HEK293 (cell line): ENCODE results near the gene TP53BP2.

ENCODE experiments used
- CTCF ChIA-PET: fragments of 350-600 bp; formaldehyde crosslinking; extraction: SDS; loops from one replicate; lab custom pipeline; 2021; ENCODE audit warnings: antibody characterized with exemption; lab: Yijun Ruan, JAX
- POLR2A ChIA-PET: fragments of 300-600 bp; formaldehyde crosslinking; extraction: SDS; loops from one replicate; lab custom pipeline; 2020; ENCODE audit warnings: antibody characterized with exemption, inconsistent platforms; lab: Yijun Ruan, JAX
- H3K27ac ChIP-seq: fragments of 200-500 bp; sonication (Bioruptor generic); 2 replicates; pipeline ENCODE4 v1.5.1; 2014; ENCODE audit warnings: low read depth, low read length, control low read depth, inconsistent platforms; ENCODE audit errors: extremely low read depth
- H3K36me3 ChIP-seq, 2 experiments: fragments of 200-500 bp in 1 of 2; sonication (Bioruptor generic) in 1 of 2; 1 replicate in 1 of 2; 2 replicates in 1 of 2; pipeline ENCODE4 v1.5.1; 2014 to 2017; ENCODE audit warnings: inconsistent platforms in 2 of 2, low read length in 2 of 2; ENCODE audit not compliant: control insufficient read depth in 2 of 2, insufficient read depth in 1 of 2
- H3K4me1 ChIP-seq: fragments of 200-500 bp; sonication (Bioruptor generic); 2 replicates; pipeline ENCODE4 v1.5.1; 2014; ENCODE audit warnings: mild to moderate bottlenecking, low read length, inconsistent platforms; ENCODE audit not compliant: control insufficient read depth, insufficient read depth
- H3K4me3 ChIP-seq: 2 replicates; pipeline ENCODE4 v1.5.1; 2011; ENCODE audit warnings: low read depth, mild to moderate bottlenecking, control low read depth, low read length, moderate library complexity
- H3K9me3 ChIP-seq: fragments of 200-500 bp; sonication (Bioruptor generic); 2 replicates; pipeline ENCODE4 v1.5.1; 2014; ENCODE audit warnings: low read depth, low read length, inconsistent platforms; ENCODE audit not compliant: control insufficient read depth, insufficient read depth
- SP7 ChIP-seq: fragments of 450-650 bp; formaldehyde crosslinking; IDR thresholded peaks from 2 replicates; pipeline ENCODE4 v1.5.1; 2016; ENCODE audit warnings: missing biosample characterization, missing genetic modification characterization
- ZIC2 ChIP-seq: fragments of 450-650 bp; formaldehyde crosslinking; IDR thresholded peaks from 2 replicates; pipeline ENCODE4 v1.5.1; 2016; ENCODE audit warnings: missing biosample characterization, missing genetic modification characterization
- ZNF121 ChIP-seq: fragments of 450-650 bp; formaldehyde crosslinking; IDR thresholded peaks from 2 replicates; pipeline ENCODE4 v1.5.1; 2016; ENCODE audit warnings: missing biosample characterization, missing genetic modification characterization
- ZNF16 ChIP-seq: fragments of 450-650 bp; formaldehyde crosslinking; IDR thresholded peaks from 2 replicates; pipeline ENCODE4 v1.5.1; 2016; ENCODE audit warnings: low read depth, missing biosample characterization, missing genetic modification characterization
- ZNF174 ChIP-seq: fragments of 450-650 bp; formaldehyde crosslinking; IDR thresholded peaks from 2 replicates; pipeline ENCODE4 v1.5.0; 2017; ENCODE audit warnings: missing biosample characterization, mild to moderate bottlenecking, missing genetic modification characterization
- ZNF302 ChIP-seq: fragments of 450-650 bp; formaldehyde crosslinking; IDR thresholded peaks from 2 replicates; pipeline ENCODE4 v1.5.1; 2016; ENCODE audit warnings: missing biosample characterization, missing genetic modification characterization, low read depth
- ZNF311 ChIP-seq: fragments of 450-650 bp; formaldehyde crosslinking; IDR thresholded peaks from 2 replicates; pipeline ENCODE4 v1.5.1; 2017; ENCODE audit warnings: missing biosample characterization, missing genetic modification characterization, borderline replicate concordance
- ZNF501 ChIP-seq: fragments of 450-650 bp; formaldehyde crosslinking; IDR thresholded peaks from 2 replicates; pipeline ENCODE4 v1.5.1; 2016; ENCODE audit warnings: missing biosample characterization, missing genetic modification characterization
- ZNF558 ChIP-seq: fragments of 450-650 bp; formaldehyde crosslinking; IDR thresholded peaks from 2 replicates; pipeline ENCODE4 v1.5.1; 2016; ENCODE audit warnings: missing biosample characterization, missing genetic modification characterization
- ZNF621 ChIP-seq: fragments of 450-650 bp; formaldehyde crosslinking; IDR thresholded peaks from 2 replicates; pipeline ENCODE4 v1.5.1; 2017; ENCODE audit warnings: missing biosample characterization, missing genetic modification characterization
- ZNF785 ChIP-seq: fragments of 450-650 bp; formaldehyde crosslinking; IDR thresholded peaks from 2 replicates; pipeline ENCODE4 v1.5.1; 2016; ENCODE audit warnings: missing biosample characterization, missing genetic modification characterization
- ZXDB ChIP-seq: fragments of 450-650 bp; formaldehyde crosslinking; IDR thresholded peaks from 2 replicates; pipeline ENCODE4 v1.5.1; 2016; ENCODE audit warnings: missing biosample characterization, missing genetic modification characterization
- TF ChIP-seq, protein P1 (sequence below): fragments of 450-650 bp; IDR thresholded peaks from 2 replicates; pipeline ENCODE4 v1.5.1; 2018; ENCODE audit warnings: missing biosample characterization, missing genetic modification characterization
- TF ChIP-seq, protein P2 (sequence below): fragments of 450-650 bp; formaldehyde crosslinking; IDR thresholded peaks from 2 replicates; pipeline ENCODE4 v1.5.1; 2016; ENCODE audit warnings: missing biosample characterization, missing genetic modification characterization
- TF ChIP-seq, protein P3 (sequence below): fragments of 450-650 bp; formaldehyde crosslinking; IDR thresholded peaks from 2 replicates; pipeline ENCODE4 v1.5.1; 2016; ENCODE audit warnings: missing biosample characterization, missing genetic modification characterization, borderline replicate concordance
- TF ChIP-seq, protein P4 (sequence below): fragments of 450-650 bp; formaldehyde crosslinking; IDR thresholded peaks from 2 replicates; pipeline ENCODE4 v1.5.1; 2016; ENCODE audit warnings: missing biosample characterization, missing genetic modification characterization
- TF ChIP-seq, protein P5 (sequence below): IDR thresholded peaks from 2 replicates; pipeline ENCODE4 v1.6.1; 2011; ENCODE audit warnings: mild to moderate bottlenecking, low read depth, low read length, borderline replicate concordance

Gene TP53BP2

DNA sequence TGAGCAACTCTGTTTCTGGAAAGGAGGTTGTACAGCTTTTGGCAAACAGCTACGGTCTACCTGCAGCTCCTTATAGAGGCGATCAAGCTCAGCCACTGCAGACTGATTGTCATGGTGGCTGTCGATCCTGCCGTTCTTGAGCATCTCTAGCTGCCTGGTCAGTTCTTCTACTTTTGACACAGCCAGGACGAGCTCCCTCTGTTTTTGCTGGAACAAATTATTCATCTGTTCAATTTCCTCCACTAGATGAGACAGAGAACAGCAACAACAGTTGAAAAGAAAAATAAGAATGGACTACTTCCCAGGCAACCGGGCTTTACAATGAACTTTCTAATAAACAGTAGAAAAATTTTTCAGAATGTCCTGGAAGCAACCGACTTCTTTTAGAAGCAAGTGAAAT, 42.5 kb downstream of the TP53BP2 start:
- CTCF ChIA-PET = interaction anchor here (1.3 to 2.1 kb wide), 4 partner anchors 9 to 106 kb away, joined by 5 to 9 read pairs (median 6); partner anchors contain the start of gene TP53BP2
- TF ChIP-seq ZNF558 (tag by site-specific recombination) = no peak
- no peak for TF ChIP-seq ZNF311 (tag by site-specific recombination)
- TF ChIP-seq, protein P1, sequence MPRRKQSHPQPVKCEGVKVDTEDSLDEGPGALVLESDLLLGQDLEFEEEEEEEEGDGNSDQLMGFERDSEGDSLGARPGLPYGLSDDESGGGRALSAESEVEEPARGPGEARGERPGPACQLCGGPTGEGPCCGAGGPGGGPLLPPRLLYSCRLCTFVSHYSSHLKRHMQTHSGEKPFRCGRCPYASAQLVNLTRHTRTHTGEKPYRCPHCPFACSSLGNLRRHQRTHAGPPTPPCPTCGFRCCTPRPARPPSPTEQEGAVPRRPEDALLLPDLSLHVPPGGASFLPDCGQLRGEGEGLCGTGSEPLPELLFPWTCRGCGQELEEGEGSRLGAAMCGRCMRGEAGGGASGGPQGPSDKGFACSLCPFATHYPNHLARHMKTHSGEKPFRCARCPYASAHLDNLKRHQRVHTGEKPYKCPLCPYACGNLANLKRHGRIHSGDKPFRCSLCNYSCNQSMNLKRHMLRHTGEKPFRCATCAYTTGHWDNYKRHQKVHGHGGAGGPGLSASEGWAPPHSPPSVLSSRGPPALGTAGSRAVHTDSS (tag by site-specific recombination) = no peak
- no peak for TF ChIP-seq ZNF501 (tag by site-specific recombination)
- TF ChIP-seq ZNF302 (tag by site-specific recombination) = no peak
- no peak for TF ChIP-seq SP7 (tag by site-specific recombination)
- no peak for TF ChIP-seq ZXDB (tag by site-specific recombination)
- no peak for TF ChIP-seq ZIC2 (tag by site-specific recombination)
- TF ChIP-seq ZNF785 = no peak
- TF ChIP-seq ZNF174 (tag by site-specific recombination) = no peak
- TF ChIP-seq, protein P2, sequence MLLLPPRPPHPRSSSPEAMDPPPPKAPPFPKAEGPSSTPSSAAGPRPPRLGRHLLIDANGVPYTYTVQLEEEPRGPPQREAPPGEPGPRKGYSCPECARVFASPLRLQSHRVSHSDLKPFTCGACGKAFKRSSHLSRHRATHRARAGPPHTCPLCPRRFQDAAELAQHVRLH (tag by site-specific recombination) = no peak
- TF ChIP-seq, protein P3, sequence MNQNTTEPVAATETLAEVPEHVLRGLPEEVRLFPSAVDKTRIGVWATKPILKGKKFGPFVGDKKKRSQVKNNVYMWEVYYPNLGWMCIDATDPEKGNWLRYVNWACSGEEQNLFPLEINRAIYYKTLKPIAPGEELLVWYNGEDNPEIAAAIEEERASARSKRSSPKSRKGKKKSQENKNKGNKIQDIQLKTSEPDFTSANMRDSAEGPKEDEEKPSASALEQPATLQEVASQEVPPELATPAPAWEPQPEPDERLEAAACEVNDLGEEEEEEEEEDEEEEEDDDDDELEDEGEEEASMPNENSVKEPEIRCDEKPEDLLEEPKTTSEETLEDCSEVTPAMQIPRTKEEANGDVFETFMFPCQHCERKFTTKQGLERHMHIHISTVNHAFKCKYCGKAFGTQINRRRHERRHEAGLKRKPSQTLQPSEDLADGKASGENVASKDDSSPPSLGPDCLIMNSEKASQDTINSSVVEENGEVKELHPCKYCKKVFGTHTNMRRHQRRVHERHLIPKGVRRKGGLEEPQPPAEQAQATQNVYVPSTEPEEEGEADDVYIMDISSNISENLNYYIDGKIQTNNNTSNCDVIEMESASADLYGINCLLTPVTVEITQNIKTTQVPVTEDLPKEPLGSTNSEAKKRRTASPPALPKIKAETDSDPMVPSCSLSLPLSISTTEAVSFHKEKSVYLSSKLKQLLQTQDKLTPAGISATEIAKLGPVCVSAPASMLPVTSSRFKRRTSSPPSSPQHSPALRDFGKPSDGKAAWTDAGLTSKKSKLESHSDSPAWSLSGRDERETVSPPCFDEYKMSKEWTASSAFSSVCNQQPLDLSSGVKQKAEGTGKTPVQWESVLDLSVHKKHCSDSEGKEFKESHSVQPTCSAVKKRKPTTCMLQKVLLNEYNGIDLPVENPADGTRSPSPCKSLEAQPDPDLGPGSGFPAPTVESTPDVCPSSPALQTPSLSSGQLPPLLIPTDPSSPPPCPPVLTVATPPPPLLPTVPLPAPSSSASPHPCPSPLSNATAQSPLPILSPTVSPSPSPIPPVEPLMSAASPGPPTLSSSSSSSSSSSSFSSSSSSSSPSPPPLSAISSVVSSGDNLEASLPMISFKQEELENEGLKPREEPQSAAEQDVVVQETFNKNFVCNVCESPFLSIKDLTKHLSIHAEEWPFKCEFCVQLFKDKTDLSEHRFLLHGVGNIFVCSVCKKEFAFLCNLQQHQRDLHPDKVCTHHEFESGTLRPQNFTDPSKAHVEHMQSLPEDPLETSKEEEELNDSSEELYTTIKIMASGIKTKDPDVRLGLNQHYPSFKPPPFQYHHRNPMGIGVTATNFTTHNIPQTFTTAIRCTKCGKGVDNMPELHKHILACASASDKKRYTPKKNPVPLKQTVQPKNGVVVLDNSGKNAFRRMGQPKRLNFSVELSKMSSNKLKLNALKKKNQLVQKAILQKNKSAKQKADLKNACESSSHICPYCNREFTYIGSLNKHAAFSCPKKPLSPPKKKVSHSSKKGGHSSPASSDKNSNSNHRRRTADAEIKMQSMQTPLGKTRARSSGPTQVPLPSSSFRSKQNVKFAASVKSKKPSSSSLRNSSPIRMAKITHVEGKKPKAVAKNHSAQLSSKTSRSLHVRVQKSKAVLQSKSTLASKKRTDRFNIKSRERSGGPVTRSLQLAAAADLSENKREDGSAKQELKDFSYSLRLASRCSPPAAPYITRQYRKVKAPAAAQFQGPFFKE = no peak
- TF ChIP-seq ZNF621 (tag by site-specific recombination) = no peak
- TF ChIP-seq, protein P4, sequence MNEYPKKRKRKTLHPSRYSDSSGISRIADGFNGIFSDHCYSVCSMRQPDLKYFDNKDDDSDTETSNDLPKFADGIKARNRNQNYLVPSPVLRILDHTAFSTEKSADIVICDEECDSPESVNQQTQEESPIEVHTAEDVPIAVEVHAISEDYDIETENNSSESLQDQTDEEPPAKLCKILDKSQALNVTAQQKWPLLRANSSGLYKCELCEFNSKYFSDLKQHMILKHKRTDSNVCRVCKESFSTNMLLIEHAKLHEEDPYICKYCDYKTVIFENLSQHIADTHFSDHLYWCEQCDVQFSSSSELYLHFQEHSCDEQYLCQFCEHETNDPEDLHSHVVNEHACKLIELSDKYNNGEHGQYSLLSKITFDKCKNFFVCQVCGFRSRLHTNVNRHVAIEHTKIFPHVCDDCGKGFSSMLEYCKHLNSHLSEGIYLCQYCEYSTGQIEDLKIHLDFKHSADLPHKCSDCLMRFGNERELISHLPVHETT (tag by site-specific recombination) = no peak
- TF ChIP-seq ZNF121 (tag by site-specific recombination) = no peak
- TF ChIP-seq ZNF16 = no peak
- TF ChIP-seq, protein P5, sequence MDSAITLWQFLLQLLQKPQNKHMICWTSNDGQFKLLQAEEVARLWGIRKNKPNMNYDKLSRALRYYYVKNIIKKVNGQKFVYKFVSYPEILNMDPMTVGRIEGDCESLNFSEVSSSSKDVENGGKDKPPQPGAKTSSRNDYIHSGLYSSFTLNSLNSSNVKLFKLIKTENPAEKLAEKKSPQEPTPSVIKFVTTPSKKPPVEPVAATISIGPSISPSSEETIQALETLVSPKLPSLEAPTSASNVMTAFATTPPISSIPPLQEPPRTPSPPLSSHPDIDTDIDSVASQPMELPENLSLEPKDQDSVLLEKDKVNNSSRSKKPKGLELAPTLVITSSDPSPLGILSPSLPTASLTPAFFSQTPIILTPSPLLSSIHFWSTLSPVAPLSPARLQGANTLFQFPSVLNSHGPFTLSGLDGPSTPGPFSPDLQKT = no peak
- TF ChIP-seq, all 188 proteins: peak for 0
- Histone ChIP-seq H3K9me3 (no peaks in the 10 kb centered on the region), H3K27ac (no peak overlapping the region), H3K36me3 (peaks cover 68 to 82% of the 10 kb centered on the region in 2 experiments), H3K4me3 (no peak overlapping the region), H3K4me1 (no peaks in the 10 kb centered on the region)
- POLR2A ChIA-PET = interaction anchor here (0.9 kb wide), 1 partner anchor 43 kb away, joined by 8 read pairs; the partner anchor contains the start of gene TP53BP2
